Measurements from ENCODE around the gene GNB1L.

DNA sequence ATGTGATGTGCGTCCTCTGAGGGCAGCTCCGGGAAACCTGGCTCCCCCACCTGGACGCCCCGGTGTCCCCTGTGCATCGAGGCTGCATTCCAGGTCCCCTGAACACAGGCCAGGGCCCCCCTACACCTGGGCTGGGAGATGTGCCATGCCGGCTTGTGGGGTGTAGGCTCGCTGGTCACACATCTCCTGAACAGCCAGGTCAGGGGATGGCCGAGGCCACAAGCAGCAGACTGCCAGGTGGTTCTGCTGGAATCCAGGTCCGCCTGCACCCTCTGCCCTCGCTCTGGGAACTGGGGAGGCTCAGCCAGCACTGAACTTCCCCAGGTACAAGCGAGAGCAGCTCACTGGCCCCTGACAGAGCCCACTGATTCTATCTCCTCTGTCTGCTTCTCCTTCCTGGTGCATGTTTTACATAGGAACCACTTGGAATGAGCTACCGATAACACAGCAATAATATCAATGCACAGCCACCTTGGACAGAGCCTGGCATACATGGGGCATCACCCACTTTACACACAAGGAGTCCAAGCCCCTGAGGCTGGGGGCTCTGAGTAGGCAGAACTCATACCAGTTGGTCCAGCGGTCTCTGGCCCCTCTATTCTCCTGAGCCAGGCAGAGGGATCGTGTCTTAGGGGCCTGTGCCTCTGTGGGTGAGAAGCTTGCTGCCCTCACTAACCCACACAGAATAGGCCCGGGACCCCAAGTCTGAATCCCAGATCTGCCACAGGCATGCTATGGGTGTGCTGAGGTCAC is 47.3 kb downstream of the GNB1L start:
- TF ChIP-seq, protein P1, sequence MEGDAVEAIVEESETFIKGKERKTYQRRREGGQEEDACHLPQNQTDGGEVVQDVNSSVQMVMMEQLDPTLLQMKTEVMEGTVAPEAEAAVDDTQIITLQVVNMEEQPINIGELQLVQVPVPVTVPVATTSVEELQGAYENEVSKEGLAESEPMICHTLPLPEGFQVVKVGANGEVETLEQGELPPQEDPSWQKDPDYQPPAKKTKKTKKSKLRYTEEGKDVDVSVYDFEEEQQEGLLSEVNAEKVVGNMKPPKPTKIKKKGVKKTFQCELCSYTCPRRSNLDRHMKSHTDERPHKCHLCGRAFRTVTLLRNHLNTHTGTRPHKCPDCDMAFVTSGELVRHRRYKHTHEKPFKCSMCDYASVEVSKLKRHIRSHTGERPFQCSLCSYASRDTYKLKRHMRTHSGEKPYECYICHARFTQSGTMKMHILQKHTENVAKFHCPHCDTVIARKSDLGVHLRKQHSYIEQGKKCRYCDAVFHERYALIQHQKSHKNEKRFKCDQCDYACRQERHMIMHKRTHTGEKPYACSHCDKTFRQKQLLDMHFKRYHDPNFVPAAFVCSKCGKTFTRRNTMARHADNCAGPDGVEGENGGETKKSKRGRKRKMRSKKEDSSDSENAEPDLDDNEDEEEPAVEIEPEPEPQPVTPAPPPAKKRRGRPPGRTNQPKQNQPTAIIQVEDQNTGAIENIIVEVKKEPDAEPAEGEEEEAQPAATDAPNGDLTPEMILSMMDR (IDR thresholded peaks at IDR 0.05) = no peak
- no peak for TF ChIP-seq POLR2A (IDR thresholded peaks at IDR 0.05)
